Tibial artery (tissue), 4 donors: Measurements from ENCODE around the gene NKX2-3.

Experiments
- DNase-seq, 2 donors: peaks; one replicate each; pipeline ENCODE4 v3.0.0-alpha.2; 2019
- H3K27ac ChIP-seq, 2 donors: fragments of 200-600 bp; sonication (generic) in 1 of 2; 1 replicate in 1 of 2; 2 replicates in 1 of 2; pipeline ENCODE4 v1.5.1; 2018 to 2019; ENCODE audit warnings: mild to moderate bottlenecking in 1 of 2
- H3K27me3 ChIP-seq, 2 donors: fragments of 200-600 bp; sonication (generic) in 1 of 2; one replicate each; pipeline versions ENCODE4 v1.5.1 to v1.6.0; 2016 to 2019
- H3K36me3 ChIP-seq, 3 donors: fragments of 200-600 bp; sonication (generic) in 2 of 3; one replicate each; pipeline ENCODE4 v1.5.1; 2016 to 2019; ENCODE audit warnings: mild to moderate bottlenecking in 2 of 3
- H3K4me1 ChIP-seq, 4 donors: fragments of 200-600 bp; sonication (generic) in 2 of 4; 1 replicate in 3 of 4; 2 replicates in 1 of 4; pipeline ENCODE4 v1.5.1; 2016 to 2019
- H3K4me3 ChIP-seq, 2 donors: fragments of 200-600 bp; sonication (generic) in 1 of 2; 1 replicate in 1 of 2; 2 replicates in 1 of 2; pipeline ENCODE4 v1.5.1; 2018 to 2019; ENCODE audit warnings: mild to moderate bottlenecking in 2 of 2
- H3K9me3 ChIP-seq, 3 donors: fragments of 200-600 bp; sonication (generic) in 1 of 3; one replicate each; pipeline ENCODE4 v1.5.1; 2016 to 2019
- intact Hi-C: fragments of 100-400 bp; cut with DNase I; formaldehyde crosslinking; loops from one replicate; pipeline ENCODE4 v1.15.0; 2023; ENCODE audit warnings: low total_unique reads
- TF ChIP-seq, protein P1 (sequence below), 2 experiments: fragments of 200-600 bp in 1 of 2; fragments of 450-650 bp in 1 of 2; IDR thresholded peaks; one replicate each; pipeline ENCODE4 v1.5.1; 2017 to 2019; ENCODE audit warnings: antibody characterized with exemption in 2 of 2, mild to moderate bottlenecking in 1 of 2, moderate library complexity in 1 of 2

NKX2-3 gene

DNA sequence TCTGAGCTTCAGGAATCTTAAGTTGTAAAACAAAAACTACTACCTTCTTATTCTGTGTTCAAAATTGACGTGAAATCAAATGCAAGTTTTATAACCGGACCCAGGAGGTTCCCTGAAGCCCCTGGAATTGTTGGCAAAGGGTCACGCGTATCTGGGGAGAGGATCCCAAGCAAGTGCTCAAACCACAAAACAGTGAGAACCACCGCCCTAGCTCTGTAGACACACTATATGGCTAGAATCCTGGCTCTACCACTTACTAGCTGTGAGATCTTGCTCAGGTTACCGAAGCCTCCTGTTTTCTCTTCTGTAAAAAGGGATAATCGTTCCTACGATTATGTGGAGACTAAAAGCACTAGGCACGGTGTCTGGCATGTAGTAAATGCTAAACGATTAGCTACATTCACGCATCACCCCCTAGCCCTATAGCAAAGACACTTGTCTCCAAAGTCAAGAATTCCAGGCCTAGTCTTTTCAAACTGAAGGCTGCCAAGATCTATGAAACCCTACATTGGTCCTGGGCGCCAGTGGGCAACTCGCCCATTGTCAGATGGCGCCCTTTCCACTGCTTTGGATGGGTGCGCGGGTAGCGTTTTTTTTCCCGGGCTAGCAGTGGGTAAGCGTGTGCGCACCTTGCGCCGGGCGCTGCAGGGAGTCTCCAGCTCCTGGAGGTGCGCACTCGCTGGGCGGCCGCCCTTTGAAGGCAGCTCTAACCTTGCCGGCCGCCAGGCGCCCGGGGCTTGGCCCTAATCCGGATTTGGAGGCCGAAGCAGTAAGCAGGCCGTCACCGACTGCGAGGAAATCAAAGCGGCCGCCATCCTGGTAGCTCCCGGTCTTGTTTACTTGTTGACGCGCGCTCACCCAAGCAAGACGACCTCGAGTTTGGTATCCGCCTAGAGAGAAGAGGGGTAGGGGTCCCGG is 11.6 kb upstream of the NKX2-3 start:
- intact Hi-C loops = no loop called here
- TF ChIP-seq, protein P1, sequence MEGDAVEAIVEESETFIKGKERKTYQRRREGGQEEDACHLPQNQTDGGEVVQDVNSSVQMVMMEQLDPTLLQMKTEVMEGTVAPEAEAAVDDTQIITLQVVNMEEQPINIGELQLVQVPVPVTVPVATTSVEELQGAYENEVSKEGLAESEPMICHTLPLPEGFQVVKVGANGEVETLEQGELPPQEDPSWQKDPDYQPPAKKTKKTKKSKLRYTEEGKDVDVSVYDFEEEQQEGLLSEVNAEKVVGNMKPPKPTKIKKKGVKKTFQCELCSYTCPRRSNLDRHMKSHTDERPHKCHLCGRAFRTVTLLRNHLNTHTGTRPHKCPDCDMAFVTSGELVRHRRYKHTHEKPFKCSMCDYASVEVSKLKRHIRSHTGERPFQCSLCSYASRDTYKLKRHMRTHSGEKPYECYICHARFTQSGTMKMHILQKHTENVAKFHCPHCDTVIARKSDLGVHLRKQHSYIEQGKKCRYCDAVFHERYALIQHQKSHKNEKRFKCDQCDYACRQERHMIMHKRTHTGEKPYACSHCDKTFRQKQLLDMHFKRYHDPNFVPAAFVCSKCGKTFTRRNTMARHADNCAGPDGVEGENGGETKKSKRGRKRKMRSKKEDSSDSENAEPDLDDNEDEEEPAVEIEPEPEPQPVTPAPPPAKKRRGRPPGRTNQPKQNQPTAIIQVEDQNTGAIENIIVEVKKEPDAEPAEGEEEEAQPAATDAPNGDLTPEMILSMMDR (IDR thresholded peaks at IDR 0.05) = no peak
- Histone ChIP-seq H3K36me3 (no peaks in the 10 kb centered on the region), H3K4me3 (no peak overlapping the region), H3K27me3 (peaks cover 0 to 80% of the 10 kb centered on the region in 2 donors), H3K4me1 (peaks cover 0 to 25% (median 14%) of the 10 kb centered on the region in 4 donors), H3K9me3 (no peaks in the 10 kb centered on the region), H3K27ac (no peak overlapping the region)
- DNase-seq = no peak

GRCh38 chr10:99521765-99522469 is 10.8 kb upstream of the NKX2-3 start:
- Histone ChIP-seq H3K27me3 (peaks cover 0 to 86% of the 10 kb centered on the region in 2 donors), H3K36me3 (no peaks in the 10 kb centered on the region), H3K9me3 (no peaks in the 10 kb centered on the region), H3K4me3 (no peak overlapping the region), H3K27ac (no peak overlapping the region), H3K4me1 (peaks cover 0 to 25% (median 14%) of the 10 kb centered on the region in 4 donors)
- TF ChIP-seq, protein P1 (IDR thresholded peaks at IDR 0.05) = no peak
- DNase-seq = no peak
- intact Hi-C loops = no loop called here

GRCh38 chr10:99522470-99523250 is 10.1 kb upstream of the NKX2-3 start:
- intact Hi-C loops = no loop called here
- Histone ChIP-seq H3K4me3 (no peak overlapping the region), H3K36me3 (no peaks in the 10 kb centered on the region), H3K27me3 (peaks cover 0 to 94% of the 10 kb centered on the region in 2 donors), H3K4me1 (peaks cover 0 to 30% (median 14%) of the 10 kb centered on the region in 4 donors), H3K9me3 (no peaks in the 10 kb centered on the region), H3K27ac (no peak overlapping the region)
- TF ChIP-seq, protein P1 (IDR thresholded peaks at IDR 0.05) = no peak
- DNase-seq = no peak

GRCh38 chr10:99523251-99523773 is 9.4 kb upstream of the NKX2-3 start:
- no peak for DNase-seq
- intact Hi-C loops = no loop called here
- Histone ChIP-seq H3K9me3 (no peaks in the 10 kb centered on the region), H3K27me3 (peaks cover 0 to 96% of the 10 kb centered on the region in 2 donors), H3K4me1 (peaks cover 0 to 31% (median 14%) of the 10 kb centered on the region in 4 donors), H3K36me3 (no peaks in the 10 kb centered on the region), H3K27ac (no peak overlapping the region), H3K4me3 (no peak overlapping the region)
- TF ChIP-seq, protein P1 (IDR thresholded peaks at IDR 0.05) = no peak

GRCh38 chr10:99524050-99524666 is 8.6 kb upstream of the NKX2-3 start:
- Histone ChIP-seq H3K9me3 (no peaks in the 10 kb centered on the region), H3K36me3 (no peaks in the 10 kb centered on the region), H3K4me1 (peaks cover 0 to 31% (median 14%) of the 10 kb centered on the region in 4 donors), H3K27ac (no peak overlapping the region), H3K27me3 (peaks cover 0 to 99% of the 10 kb centered on the region in 2 donors), H3K4me3 (no peak overlapping the region)
- no peak for DNase-seq
- TF ChIP-seq, protein P1 (IDR thresholded peaks at IDR 0.05) = no peak
- intact Hi-C loops = no loop called here
